ENCODE results near the gene NFIB.

DNA sequence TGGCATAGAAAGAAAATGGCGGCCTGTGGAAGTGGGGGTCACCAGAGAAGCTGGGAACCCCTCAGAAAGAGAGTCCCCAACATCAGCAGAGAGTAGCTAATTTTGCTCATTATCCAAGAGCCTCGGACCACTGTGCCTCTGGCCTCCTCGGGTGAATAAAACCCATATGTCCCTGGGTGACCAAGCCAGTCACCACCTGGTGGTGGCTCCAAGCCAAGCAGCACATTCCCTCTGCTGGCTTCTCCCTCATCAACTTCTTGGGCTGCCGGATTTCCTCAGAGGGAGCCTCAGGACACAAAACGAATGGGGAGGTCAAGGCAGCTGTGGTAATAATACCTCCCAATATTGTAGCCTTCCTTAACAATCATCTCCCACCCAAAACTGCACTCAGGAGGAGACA lies 242.5 kb downstream of the NFIB start:
- no peak for TF ChIP-seq EZH2phosphoT487 (IDR thresholded peaks at IDR 0.05; ENCODE audit: borderline replicate concordance)
- TF ChIP-seq, protein P1, sequence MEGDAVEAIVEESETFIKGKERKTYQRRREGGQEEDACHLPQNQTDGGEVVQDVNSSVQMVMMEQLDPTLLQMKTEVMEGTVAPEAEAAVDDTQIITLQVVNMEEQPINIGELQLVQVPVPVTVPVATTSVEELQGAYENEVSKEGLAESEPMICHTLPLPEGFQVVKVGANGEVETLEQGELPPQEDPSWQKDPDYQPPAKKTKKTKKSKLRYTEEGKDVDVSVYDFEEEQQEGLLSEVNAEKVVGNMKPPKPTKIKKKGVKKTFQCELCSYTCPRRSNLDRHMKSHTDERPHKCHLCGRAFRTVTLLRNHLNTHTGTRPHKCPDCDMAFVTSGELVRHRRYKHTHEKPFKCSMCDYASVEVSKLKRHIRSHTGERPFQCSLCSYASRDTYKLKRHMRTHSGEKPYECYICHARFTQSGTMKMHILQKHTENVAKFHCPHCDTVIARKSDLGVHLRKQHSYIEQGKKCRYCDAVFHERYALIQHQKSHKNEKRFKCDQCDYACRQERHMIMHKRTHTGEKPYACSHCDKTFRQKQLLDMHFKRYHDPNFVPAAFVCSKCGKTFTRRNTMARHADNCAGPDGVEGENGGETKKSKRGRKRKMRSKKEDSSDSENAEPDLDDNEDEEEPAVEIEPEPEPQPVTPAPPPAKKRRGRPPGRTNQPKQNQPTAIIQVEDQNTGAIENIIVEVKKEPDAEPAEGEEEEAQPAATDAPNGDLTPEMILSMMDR (conservative IDR thresholded peaks at IDR 0.05; ENCODE audit: low read length), result 0 out of 2 replicates have a peak, but pooled peaks have one; percentile 11
